Endothelial cell of umbilical vein (primary cell): Measurements from ENCODE around the gene HOMER1.

Source experiments
- CTCF ChIP-seq, 2 donors: IDR thresholded peaks; 1 replicate in 1 of 2; 2 replicates in 1 of 2; pipeline ENCODE4 v1.5.1; 2011; ENCODE audit warnings: low read length in 2 of 2, mild to moderate bottlenecking in 2 of 2, moderate library complexity in 2 of 2, control low read depth in 1 of 2, inconsistent platforms in 1 of 2, low read depth in 1 of 2; ENCODE audit not compliant: insufficient read depth in 1 of 2; ENCODE audit errors: extremely low read depth in 1 of 2
- EZH2 ChIP-seq: IDR thresholded peaks from 2 replicates; pipeline ENCODE4 v1.6.1; 2012; ENCODE audit warnings: borderline replicate concordance, low read depth, mild to moderate bottlenecking, moderate library complexity, low read length, inconsistent platforms; ENCODE audit not compliant: severe bottlenecking
- GATA2 ChIP-seq: IDR thresholded peaks from 2 replicates; pipeline ENCODE4 v1.7.0; 2011; ENCODE audit warnings: low read depth, mild to moderate bottlenecking, moderate library complexity, mixed read lengths, low read length; ENCODE audit not compliant: insufficient read length, insufficient read depth
- MYC ChIP-seq: IDR thresholded peaks from one replicate; pipeline ENCODE4 v1.6.1; 2011; ENCODE audit warnings: mild to moderate bottlenecking, low read depth, low read length

DNA sequence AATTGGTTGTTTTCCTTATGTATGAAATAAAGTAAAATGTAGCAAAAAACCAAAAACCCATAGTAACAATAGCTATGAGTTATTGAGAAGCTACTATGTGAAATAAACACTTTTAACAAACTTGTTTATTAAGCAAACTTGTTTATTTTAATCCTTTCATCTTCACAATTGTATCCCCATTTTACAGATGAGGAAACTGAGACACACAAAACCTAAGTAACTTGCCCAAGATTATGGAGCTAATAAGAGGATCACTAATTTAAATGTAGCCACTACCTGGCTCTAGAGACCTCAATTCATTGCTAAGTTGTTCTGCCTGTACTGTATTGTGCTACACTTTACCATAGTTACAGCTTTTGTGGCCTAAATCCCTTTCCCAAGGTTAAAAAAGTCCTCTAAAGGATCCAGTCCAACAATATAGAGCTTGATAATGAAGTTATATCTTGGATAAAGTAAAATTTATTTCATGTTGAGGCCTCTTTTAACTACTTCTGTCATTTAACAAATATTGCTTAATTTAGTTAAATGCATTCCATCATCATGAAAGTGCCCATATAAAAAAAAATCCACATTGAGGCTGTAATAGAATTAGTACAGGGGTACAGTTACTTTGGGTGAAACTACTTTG, 22.1 kb downstream of the HOMER1 start:
- TF ChIP-seq CTCF (IDR thresholded peaks at IDR 0.05; ENCODE audit: extremely low read depth in 1 of 2, insufficient read depth in 1 of 2, low read depth in 1 of 2, low read length in 2 of 2) (no peak), EZH2 (no peak), GATA2 (no peak), MYC (no peak)
